HG03520 (cell line): ENCODE results near the gene PELI2.

Experiments used
- ATAC-seq: cut with Tn5 transposase; IDR thresholded peaks from one replicate; pipeline ENCODE4 v1.9.1; 2021; ENCODE audit warnings: mild to moderate bottlenecking, moderate library complexity; ENCODE audit not compliant: unreplicated experiment

Gene PELI2

GRCh38 chr14:56119201-56119981, 1.2 kb downstream of the PELI2 start:
- no peak for ATAC-seq

DNA sequence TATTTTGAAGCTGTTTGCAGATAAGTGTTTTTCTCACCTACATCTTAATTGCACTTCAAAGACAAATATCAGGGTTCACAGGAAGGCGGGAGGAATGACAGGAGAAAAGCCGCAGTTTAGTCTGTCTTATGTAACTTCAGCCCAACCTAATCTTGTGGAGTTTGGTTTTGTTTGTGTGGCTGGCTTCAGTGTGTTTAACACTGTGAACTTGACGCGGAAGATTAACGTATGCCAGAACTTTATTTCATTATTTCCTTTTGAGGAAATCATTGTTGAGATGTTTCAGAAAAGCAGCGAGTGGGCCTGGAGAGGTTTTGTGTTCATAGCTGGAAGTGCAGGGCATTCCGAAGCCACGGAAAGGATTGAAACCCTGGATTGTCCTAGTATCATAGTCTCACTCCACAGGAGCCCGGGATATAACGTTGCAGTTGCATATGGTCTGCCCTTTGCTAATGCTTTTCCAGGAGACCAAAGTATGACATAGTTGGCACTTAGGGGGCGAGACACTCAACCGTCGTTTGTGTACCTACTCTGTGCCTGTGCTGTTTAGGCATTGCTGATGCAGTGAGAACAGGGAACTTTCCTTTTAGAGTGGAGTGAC, 2.0 kb downstream of the PELI2 start:
- no peak for ATAC-seq

- no peak for ATAC-seq
Measured at GRCh38 chr14:56121816-56122215, 3.6 kb downstream of the PELI2 start.

DNA sequence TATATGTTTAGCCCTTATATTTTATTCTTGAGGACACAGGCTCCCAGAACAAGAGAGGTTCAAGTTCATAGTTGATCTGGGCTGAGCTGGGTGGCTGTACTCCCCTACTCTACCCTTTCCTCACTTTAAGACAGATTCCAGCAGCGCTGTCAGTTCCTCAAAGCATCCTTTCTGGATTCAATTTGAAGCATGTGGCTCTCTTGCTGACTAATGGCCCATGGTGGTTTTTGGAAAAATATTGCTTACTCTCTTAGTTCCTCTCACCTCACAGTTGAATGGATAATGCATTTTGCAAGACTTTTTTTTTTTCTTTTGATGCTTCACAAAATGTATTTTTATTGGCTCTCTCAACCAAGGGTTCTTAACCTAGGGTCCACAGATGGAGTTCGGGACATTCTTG, 4.1 kb downstream of the PELI2 start:
- no peak for ATAC-seq

GRCh38 chr14:56124327-56124726, 6.1 kb downstream of the PELI2 start:
- ATAC-seq = no peak

DNA sequence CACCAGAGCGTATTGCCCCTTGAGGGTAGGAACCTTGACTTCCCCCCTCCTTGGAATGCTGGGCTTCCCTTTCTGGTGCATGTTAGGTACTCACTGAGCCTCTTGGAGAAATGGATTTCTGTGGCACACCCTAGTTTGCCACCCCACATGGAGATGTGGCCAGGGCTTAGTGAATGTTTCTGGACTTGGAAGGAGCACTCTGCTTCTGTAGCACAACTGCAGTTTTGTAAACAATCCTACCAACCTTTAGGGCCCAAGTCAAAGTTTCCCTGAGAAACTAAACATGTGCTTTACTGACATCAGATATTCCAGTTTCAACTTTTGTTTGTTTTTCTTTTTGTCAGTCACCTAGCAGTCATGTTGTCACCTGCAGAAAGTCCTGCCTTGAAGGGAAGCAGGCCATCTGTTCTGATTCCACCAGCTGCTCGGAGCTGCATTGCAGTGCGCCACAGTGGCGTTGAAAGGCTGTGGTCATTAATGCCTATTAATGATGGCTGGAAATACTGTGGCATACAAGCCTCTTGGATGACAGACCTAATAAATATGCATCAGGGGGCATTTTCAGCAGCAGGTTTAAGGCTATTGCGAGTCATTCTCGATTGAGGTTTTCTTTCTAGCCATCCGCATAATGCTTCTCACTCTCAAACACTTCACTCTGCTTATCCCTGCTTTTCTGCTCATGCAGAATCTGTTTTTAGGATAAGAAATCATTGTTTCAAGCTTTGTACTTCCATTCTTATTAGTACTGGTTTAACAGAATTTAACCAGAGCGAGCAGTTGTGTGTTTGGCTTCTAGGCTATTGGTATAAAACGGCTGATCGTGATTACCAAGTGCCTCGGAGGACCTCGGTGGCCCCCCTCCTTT, 7.8 kb downstream of the PELI2 start:
- no peak for ATAC-seq

DNA sequence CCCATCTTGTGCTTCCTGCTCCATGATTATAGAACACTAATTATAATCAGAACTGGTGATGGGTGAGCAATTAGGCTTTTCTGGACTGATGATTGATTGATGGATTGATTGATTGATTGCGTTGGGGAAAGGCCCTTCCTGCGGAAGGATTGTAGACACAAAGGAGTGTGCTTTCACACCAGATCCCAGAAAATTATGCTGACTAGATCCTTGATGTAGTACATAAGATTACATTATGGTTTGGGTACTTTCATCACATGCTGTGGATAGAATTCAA, 8.4 kb downstream of the PELI2 start:
- no peak for ATAC-seq

DNA sequence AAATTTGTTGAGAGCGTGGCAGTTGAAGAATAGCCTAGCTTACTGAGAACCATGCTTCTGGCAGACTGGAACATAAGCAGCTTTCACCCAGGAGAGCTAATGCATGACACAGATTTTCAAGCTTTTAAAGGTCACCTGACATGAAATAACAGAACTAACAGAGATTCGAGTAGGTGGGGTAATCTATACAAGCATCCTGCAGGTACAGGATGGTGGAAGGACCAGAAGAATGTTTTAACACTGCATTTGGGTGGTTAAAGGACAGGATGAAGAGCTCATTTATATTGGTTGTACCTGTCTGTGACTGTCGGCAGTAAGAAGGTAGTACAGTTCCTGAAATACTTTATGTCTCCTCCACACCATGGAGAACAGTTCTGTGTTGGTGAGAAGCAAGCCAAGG, 8.9 kb downstream of the PELI2 start:
- ATAC-seq = no peak

DNA sequence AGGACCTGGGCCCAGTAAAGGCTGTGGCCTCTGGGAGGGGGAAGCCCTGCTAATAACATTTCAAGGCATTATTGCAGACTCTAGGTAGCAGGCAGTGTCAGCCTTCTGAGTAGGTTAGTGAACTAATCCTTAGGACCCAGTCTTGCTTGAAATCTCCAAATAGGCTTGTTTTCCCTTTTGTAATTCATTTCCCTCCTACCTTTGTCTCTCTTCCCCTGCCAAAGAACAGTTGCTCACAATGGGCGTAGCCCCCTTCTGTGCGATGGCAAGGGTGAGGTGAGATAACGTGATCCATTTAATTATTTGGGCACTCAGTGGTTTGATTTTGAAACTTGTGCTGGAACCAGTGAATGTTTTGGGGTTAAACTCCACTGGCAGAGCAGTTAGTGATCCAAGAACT, 10.9 kb downstream of the PELI2 start:
- ATAC-seq = no peak

DNA sequence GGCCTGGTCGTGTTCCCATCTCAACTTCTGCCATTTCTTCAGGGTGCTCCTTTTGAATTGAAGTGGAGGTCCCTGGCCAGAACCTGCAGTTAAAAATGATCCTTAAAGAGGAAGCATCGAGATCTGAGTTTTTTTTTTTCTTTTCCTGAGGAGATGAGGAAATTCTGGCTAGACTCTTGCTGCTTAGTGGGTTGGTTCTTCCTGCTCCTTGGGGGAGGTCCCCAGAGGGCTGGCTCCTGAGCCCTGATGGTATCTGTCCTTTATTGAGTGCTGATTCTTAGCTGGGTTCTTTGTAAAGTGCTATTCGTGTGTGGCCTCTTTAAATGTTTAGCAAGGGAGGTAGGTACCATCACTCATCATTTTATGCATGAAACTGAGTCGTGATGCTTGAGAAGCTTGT, 11.7 kb downstream of the PELI2 start:
- ATAC-seq = no peak

DNA sequence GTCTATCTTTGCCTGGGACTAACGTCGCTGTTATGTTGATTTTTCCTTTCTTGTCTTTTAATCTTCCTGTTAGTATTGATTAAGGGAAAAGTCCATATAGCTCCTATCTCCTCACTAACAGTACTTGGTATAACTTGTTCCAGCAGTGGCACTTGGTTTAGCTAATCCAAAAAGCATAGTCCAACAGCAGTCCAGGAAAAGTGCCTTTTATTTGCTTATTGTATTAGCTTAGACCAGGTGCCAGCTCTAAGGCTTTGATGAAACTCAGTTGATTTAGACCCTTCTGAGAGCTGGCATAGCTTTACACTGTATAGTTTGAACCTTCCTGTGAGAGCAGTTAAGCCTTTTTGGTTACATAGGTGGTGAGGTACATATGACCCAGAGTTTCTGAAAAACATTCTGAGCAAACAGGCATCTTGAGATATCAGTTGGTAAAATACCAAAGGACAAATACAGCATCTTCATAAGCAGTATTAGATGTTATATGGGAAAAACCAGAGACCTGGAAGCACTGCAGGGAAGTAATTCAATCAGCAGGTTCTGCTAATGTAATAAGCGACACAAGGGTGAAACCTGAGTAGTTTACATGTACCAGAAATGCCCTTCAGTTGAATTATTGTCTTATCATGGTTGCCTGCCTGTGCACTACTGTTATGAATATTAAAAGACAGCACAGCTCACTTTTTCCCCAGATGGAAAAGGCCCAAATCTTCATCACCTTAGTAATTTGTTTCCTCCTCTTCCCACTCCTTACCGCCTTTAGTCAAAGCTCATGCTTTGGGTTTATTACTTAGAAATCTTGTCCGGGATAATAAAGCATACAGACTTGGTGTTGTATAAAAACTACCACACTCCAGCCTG, 13.0 kb downstream of the PELI2 start:
- ATAC-seq = no peak

- ATAC-seq = no peak
Measured at GRCh38 chr14:56131865-56132833, 13.9 kb downstream of the PELI2 start.

DNA sequence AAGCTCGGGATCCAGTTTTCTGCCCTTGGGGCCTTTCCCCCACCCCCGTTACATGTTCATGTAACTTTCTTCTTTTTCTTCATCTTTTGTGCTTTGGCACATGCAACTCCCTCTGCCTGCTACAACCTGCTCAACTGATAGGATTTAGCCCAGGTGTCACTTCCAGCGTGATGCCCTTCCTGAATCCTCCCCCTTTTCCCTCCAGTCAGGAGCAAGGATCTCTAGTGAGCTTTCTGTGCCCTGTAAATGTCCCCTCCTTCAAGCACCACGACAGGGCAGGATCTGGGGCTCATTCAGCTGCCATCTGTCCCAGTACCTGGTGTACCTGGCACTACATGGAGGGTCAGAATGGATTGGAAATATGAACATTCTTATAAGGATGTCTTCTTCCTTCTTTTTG, 15.3 kb downstream of the PELI2 start:
- no peak for ATAC-seq

DNA sequence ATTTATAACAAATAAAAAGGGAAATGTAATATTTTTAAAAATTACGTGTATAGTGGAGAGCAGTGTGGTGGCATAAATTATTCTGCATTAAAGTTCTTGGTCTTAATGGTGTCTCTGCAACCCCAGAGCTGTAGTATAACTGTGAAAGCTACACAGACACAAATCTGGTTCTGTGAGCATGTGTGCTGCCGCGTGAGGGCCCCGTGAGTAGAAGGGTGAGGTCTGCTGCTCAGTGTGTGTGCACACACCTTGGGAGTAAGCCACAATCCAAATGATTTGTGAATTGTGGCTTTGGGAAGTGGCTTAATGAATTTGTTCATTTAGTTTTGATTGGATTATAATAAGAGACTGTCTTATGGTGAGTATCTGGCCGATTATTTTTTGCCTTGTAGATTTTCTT, 16.8 kb downstream of the PELI2 start:
- no peak for ATAC-seq

GRCh38 chr14:56135668-56136067, 17.5 kb downstream of the PELI2 start:
- no peak for ATAC-seq

DNA sequence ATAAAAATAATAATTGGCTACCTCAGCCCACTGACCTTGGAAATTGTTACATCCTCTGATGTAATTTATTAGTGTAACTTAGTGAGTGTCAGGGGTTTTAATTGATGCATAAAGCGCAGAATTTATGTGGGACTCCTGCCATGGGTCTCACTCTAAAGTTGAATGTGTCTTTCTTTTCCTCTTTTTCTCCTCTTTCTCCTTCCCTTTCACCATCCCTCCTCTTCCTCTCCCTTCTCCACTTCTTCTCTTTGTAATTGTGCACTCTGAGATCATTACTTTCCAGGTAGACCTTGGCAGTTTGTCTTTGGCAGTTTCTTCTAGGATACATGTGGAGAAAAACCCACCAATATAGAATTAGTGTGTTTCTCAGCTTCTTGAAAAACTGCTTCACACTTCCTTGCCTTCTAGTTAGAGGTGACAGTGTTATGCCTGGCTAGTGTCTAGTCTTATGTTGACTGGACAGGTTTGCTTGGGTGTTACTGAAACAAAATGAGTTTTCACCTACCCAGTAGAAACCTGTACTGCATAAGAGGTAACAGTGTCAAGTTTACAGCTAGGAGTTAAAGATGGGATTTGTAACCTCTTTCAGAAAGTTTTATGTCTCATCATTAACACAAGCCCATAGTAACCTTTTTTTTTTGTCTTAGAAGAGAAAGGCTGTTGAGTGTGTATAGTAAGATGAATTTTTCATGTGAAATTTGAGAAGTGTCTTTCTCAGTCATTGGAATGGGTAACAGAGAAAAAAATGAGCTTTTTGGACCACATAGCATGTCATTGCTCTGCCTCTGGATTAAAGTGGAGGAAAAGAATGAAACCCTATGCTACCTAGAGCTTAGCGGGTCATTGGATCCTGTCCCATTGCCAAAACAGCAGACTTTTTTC, 18.6 kb downstream of the PELI2 start:
- ATAC-seq = no peak

GRCh38 chr14:56137453-56137807, 19.2 kb downstream of the PELI2 start:
- ATAC-seq = no peak

- no peak for ATAC-seq
Measured at GRCh38 chr14:56137849-56138248, 19.6 kb downstream of the PELI2 start.

- no peak for ATAC-seq
Measured at GRCh38 chr14:56138928-56139327, 20.7 kb downstream of the PELI2 start.
